ENCODE measurements around the gene A2M.

Gene A2M

GRCh38 chr12:9123781-9124382 is 8.2 kb upstream of the A2M start:
- no peak for DNase-seq (ENCODE audit: insufficient read length, low spot score)

GRCh38 chr12:9122091-9122609 is 6.4 kb upstream of the A2M start:
- no peak for FAIRE-seq
- DNase-seq (ENCODE audit: insufficient read length, low spot score): no peak

More at GRCh38 chr12:9123781-9124382, 8.2 kb upstream of the A2M start:
- no peak for FAIRE-seq

- DNase-seq (ENCODE audit: insufficient read length, low spot score) (no peak), FAIRE-seq (no peak)
These were observed 4.9 kb upstream of the A2M start for GRCh38 chr12:9120487-9121184.

- FAIRE-seq (peak; percentile 71), DNase-seq (ENCODE audit: insufficient read length, low spot score) (no peak)
These were observed 2.4 kb upstream of the A2M start for GRCh38 chr12:9118158-9118557.

GRCh38 chr12:9114946-9115345 is 773 bp downstream of the A2M start:
- FAIRE-seq (no peak), DNase-seq (ENCODE audit: insufficient read length, low spot score) (no peak)

GRCh38 chr12:9113987-9114309 is 1.8 kb downstream of the A2M start:
- DNase-seq (ENCODE audit: insufficient read length, low spot score) (no peak), FAIRE-seq (no peak)

GRCh38 chr12:9113296-9113986 is 2.3 kb downstream of the A2M start:
- no peak for DNase-seq (ENCODE audit: insufficient read length, low spot score)
- FAIRE-seq: no peak

- FAIRE-seq: no peak
- no peak for DNase-seq (ENCODE audit: insufficient read length, low spot score)
These were observed 3.5 kb downstream of the A2M start for GRCh38 chr12:9112076-9112853.

GRCh38 chr12:9111525-9111924 is 4.2 kb downstream of the A2M start:
- FAIRE-seq (no peak), DNase-seq (ENCODE audit: insufficient read length, low spot score) (no peak)

GRCh38 chr12:9109737-9110491 is 5.8 kb downstream of the A2M start:
- DNase-seq (ENCODE audit: insufficient read length, low spot score) (no peak), FAIRE-seq (no peak)

- DNase-seq (ENCODE audit: insufficient read length, low spot score) (no peak), FAIRE-seq (no peak)
These were observed 6.6 kb downstream of the A2M start for GRCh38 chr12:9109213-9109522.

- DNase-seq (ENCODE audit: insufficient read length, low spot score) (no peak), FAIRE-seq (no peak)
These were observed 7.1 kb downstream of the A2M start for GRCh38 chr12:9108504-9109212.

GRCh38 chr12:9107542-9107873 is 8.2 kb downstream of the A2M start:
- DNase-seq (ENCODE audit: insufficient read length, low spot score) (no peak), FAIRE-seq (no peak)

GRCh38 chr12:9106610-9107541 is 8.8 kb downstream of the A2M start:
- DNase-seq (ENCODE audit: insufficient read length, low spot score): no peak
- no peak for FAIRE-seq

- DNase-seq (ENCODE audit: insufficient read length, low spot score): no peak
- FAIRE-seq: peak; percentile 58
These were observed 9.7 kb downstream of the A2M start for GRCh38 chr12:9106067-9106466.

GRCh38 chr12:9104767-9105423 is 10.8 kb downstream of the A2M start:
- FAIRE-seq: no peak
- DNase-seq (ENCODE audit: insufficient read length, low spot score): no peak

GRCh38 chr12:9104087-9104486 is 11.6 kb downstream of the A2M start:
- FAIRE-seq (no peak), DNase-seq (ENCODE audit: insufficient read length, low spot score) (no peak)

GRCh38 chr12:9103050-9103849 is 12.5 kb downstream of the A2M start:
- FAIRE-seq (peak; percentile 57), DNase-seq (ENCODE audit: insufficient read length, low spot score) (no peak)

All from GM19239 (cell line).